Bone marrow (tissue), 2 donors: ENCODE results near the gene ATXN7L3.
"Not testable (repeated sequence)": the region's sequence is repeated elsewhere in the genome, so short reads cannot be mapped to it uniquely, and the experiment has no call there.

Experiments
- DNase-seq, 2 donors: peaks; one replicate each; lab custom pipeline; 2025; lab: John Stamatoyannopoulos, UW

The ATXN7L3 gene, protein sequence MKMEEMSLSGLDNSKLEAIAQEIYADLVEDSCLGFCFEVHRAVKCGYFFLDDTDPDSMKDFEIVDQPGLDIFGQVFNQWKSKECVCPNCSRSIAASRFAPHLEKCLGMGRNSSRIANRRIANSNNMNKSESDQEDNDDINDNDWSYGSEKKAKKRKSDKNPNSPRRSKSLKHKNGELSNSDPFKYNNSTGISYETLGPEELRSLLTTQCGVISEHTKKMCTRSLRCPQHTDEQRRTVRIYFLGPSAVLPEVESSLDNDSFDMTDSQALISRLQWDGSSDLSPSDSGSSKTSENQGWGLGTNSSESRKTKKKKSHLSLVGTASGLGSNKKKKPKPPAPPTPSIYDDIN

DNA sequence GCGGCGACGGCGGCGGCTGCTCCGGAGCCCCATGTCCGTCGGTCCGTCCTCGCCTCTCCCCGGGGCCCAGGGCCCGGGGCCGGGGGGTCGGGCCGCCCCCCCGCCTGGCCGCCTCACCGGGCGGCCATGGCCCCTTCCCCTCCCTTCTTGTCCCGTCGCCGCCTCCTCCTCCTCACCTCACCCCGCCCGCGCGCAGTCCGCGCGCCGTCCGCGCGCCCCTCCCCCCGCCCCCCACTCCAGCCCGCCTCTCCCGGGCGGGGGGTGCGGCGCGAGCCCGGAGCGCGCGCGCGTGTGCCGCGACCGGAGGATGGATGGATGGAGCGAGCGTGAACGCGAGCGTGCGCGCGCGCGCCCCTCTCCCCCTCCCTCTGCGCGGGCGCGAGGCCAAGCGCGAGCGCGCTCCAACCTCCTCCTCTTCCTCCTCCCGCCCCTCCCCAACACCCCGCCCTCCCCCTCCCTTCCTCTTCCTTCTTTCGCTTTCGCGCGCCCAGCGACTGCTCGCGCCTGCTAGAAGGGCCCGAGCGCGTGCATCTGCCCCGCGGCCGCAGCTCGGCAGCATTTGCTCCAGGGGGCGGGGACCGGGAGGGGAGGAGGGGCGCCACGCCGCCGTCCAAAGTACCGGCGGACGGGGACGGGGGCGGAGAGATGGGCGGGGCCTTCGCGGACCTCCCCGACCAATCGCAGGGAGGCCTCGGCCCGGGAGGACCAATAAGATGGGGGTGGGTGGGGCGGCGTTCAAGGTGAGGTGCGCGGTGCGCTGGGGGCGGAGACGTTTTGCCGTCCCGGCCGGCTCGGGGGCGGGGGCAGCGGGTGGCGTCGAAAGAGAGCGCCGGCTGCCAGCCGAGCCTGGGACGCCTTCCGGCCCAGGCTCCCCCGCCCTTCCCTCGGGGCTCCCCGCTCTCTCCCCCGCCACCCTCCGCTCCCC lies at the start of gene ATXN7L3:
ATXN7L3 (minus strand) TSS at position 332 of the 925 bp plus-strand sequence. CDS start 1,814 bp downstream, outside the sequence.
- DNase-seq, result peak; percentile 94 to 95

DNA sequence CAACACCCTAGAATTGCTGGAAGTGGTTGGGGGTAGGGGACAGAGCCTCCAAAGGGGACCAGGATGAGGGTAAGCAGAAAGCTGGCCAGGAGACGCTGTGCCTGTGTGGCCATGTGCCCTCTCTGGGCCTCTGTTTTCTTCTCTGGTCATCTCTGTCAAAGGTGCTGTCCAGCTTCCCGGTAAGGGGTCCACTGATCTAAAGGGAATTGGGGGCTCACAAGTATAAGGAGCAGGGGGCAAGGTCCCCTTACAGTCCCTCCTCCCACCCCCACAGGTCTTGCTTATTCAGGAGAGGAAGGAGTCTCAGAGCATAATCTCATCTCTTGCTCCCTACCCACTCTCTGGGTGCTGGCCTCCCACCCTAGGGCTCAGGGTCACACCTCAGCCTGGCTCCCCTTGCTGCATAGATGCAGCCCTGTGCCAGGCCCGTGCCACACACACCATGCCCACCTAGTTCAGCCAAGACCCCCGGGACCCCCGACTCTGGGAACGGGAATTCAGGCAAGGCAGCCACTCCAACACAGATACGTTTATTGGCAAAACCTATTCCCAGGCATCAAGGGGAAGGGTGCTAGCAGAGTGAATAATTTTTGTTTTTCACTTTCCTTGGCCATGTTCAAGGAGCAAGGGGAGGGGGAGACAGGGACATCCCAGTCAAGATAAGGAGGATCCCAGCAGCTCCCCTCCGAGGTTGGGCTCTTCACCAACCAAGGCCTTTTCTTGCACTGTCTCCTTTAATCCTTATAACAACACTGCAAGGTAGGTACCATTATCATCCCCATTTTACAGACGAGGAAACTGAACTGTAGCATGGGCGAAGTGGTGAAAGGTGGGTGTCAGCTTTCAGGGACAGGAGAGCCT lies 48.4 kb upstream of the ATXN7L3 start:
- no peak for DNase-seq

- DNase-seq, result no peak
Measured at GRCh38 chr17:44247440-44247841, 47.8 kb upstream of the ATXN7L3 start.

DNA sequence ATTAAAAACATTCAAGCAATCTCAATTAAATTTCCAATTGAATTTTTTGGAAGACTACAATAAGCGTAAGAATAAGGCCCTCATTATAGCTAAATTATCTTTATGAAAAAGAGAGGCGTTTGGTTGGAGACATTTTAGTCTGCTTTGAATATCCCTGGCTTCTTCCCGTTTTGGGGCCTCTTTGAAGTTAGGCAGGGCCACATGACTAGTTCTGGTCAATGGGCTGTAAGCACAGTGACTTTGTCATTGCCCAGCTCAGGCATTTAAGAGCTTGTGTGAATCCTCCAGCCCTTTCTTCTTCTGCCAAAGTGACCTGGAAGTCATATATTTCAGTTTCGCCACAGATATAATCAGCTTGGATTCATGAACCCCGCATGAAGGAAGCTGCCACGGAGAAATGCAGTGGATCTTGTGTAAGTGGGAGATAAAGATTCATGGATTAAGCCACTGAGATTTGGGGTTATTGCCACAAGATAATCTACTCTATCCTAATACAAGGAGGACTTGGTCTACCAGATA lies 41.5 kb upstream of the ATXN7L3 start:
- DNase-seq, result peak in 1 of 2 donors; percentile 2

DNA sequence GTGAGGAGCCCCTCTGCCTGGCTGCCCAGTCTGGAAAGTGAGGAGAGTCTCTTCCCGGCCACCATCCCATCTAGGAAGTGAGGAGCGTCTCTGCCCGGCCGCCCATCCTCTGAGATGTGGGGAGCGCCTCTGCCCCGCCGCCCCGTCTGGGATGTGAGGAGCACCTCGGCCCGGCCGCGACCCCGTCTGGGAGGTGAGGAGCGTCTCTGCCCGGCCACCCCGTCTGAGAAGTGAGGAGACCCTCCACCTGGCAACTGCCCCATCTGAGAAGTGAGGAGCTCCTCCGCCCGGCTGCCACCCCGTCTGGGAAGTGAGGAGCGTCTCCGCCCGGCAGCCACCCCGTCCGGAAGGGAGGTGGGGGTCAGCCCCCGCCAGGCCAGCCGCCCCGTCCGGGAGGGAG lies 38.2 kb upstream of the ATXN7L3 start:
- DNase-seq, result not testable (repeated sequence)

DNA sequence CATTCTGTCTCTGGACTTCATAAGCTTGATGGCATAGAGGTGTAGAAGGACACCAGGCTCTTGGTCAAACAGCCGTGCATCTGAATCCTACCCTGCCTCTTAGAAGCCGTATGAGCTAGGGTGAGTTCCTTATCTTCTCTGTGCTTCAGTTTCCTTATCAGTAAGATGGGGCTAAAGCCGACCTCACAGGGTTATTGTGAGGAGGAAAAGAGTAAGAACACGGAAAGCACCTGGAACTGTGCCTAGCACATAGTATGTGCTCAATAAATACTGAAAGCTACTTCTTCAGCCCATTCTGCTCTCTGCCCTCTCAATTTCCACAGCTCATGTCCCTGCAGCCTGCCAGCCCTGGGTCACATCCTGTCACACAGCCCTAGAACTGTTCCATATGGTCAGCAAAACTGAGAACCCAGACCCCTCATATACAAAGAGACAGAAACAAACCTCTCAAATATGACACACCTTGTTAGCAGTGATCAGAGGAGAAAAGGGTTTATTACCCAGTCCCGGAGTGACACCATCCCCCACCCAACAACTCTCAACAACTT lies 36.8 kb upstream of the ATXN7L3 start:
- no peak for DNase-seq

- no peak for DNase-seq
Measured at GRCh38 chr17:44235583-44235936, 35.9 kb upstream of the ATXN7L3 start.

- no peak for DNase-seq
Measured at GRCh38 chr17:44233582-44233981, 33.9 kb upstream of the ATXN7L3 start.

GRCh38 chr17:44232061-44232460 lies 32.4 kb upstream of the ATXN7L3 start:
- no peak for DNase-seq

DNA sequence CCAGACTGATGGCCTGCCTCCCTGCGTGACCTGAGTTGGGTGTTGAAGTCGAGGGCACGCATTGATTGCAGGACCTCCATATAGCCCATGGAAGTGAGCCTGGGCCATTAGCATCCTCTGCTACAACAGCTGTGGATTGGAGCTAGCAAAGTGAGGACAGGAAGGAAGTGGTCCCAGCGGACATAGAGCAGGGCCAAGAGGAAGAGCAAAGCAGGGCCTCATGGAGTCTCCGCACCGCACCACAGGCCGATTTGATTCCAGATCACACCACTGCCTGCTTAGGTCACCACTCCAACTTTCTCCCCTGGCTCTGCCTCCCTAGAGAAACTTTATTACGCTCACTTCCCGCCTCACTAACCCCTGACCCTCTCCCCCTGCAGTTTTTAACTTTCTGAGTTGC lies 30.5 kb upstream of the ATXN7L3 start:
- DNase-seq, result no peak

DNA sequence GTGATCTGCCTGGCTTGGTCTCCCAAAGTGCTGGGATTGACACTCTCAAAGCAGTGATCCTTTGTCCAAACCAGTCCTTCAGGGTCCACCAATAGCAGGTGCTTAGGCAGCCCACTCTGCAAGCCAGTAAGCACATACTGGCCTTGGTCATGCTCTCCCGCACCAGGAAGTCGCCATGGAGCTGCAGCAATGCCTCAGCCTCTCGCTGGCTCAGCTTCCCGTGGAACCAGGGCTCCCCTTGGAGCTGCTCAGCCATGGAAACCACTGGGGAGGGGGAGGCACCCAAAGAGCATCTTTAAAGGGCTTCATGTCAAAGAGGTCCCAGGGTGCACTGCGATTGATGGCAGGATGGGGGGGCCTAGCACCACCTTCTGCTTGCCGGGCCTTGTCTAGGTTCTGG lies 29.4 kb upstream of the ATXN7L3 start:
- DNase-seq, result no peak

GRCh38 chr17:44223541-44224071 lies 23.9 kb upstream of the ATXN7L3 start:
- no peak for DNase-seq

- peak in 1 of 2 donors; percentile 40 for DNase-seq
Measured at GRCh38 chr17:44222112-44222869, 22.6 kb upstream of the ATXN7L3 start.

DNA sequence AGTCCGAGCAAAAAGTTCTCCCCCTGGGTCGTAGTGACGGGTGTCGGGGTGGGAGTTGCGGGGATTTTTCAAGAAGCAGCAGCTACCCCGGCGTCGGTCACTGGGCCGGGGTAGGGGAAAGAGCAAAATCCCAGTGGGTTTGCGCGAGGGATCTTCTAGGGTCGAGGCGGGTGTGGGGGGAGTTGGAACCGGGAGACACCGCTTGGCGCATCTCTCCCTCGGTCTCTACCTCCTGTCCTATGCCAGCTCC lies 22.1 kb upstream of the ATXN7L3 start:
- DNase-seq, result no peak

DNA sequence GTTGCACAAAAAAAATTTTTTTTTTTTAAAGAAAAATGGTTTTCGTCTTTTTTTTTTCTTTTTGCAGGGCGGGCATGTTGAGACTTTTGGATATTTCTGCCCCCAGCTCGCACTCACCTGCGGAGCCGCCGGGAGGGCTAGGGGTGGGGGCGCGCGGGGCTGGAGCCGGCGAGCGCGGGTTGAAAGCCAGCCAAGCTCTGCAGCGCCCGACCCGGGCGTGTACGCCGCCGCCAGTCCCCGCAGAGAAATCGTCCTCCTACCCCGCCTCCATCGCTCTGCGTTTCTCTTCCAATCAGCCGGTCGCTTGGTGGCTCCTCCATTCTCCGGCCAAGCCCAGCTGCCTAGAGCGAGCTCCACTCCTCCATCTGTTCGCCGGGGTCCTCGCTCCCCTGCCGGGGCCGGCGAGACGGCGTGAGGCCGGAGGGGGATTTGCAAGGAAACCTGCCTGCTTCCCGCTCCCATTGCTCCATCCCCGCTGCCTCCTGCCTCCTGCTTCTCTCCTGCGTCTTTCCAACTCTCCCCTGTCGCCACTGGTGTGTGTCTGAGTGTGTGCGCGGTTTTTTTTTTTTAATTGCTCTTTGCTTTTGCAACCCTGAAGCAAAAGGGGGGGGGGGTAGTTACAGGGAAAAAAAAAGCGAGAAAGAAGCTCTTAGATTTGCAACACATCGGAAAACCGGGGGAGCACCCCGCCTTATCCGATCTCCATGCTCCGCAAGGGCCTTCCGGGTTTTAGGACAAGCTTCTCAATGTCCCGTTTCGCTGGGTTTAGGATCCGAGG lies 21.6 kb upstream of the ATXN7L3 start:
- peak; percentile 17 to 40 for DNase-seq

GRCh38 chr17:44220213-44221083 lies 20.8 kb upstream of the ATXN7L3 start:
- peak in 1 of 2 donors; percentile 24 for DNase-seq

GRCh38 chr17:44219616-44220212 lies 20.0 kb upstream of the ATXN7L3 start, which contains the start of gene UBTF:
Gene UBTF (minus strand): TSS chr17:44219675. CDS start chr17:44218229, 1,446 bp downstream.
- peak; percentile 26 to 47 for DNase-seq

DNA sequence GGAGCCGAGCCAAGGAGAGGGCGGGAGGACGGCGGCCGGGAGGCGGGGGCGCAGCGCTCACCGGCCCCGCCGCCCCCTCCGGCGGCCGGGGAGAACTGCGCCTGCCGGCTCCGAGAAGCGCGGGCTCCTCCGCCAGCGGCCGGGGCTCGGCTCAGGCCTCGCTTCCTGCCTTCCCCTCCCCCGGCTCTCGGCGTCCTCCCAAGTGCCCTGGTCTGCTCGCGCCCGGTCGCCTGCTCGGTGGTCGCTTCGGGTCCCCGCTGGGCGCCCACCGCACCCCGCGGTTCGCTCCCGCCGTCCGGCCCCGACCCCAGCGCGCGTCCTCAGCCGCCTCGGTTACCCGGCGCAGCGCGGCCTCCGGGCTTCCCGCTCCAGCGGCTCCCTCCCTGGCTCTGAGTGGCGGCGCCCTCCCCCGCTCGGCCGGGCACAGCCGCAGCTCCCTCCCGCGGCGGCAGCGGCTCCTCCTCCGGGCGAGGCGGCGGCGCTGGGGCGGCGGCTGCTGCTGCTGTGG lies 19.5 kb upstream of the ATXN7L3 start:
- DNase-seq, result peak; percentile 36 to 74
